ENCODE data around the gene ARHGAP26.
"Not testable (repeated sequence)": the region's sequence is repeated elsewhere in the genome, so short reads cannot be mapped to it uniquely, and the experiment has no call there.

Gene ARHGAP26

GRCh38 chr5:142970440-142971030, 200.4 kb downstream of the ARHGAP26 start:
- DNase-seq, result no peak

- DNase-seq, result no peak
These were observed 201.3 kb downstream of the ARHGAP26 start for GRCh38 chr5:142971303-142972013.

GRCh38 chr5:142972064-142972570, 201.9 kb downstream of the ARHGAP26 start:
- DNase-seq, result no peak

DNA sequence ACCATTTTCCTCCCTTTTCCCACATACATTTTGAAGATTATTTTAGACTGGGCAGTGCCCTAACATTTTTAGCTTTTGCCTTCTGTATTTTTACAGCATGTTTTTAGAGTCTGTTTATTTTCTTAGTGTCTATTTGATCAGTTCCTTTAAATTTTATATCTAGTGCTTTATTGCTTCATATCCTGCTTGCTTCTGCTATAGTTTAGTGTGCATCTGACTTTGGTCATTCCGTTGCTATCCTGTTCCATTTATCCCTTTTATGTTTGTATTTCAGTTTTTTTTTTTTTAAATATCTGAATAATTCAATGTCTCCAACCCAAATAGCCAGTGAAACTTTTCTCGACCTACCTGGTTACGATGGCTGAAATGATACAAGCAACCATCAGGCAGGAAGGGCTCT, 203.8 kb downstream of the ARHGAP26 start:
- DNase-seq, result no peak

DNA sequence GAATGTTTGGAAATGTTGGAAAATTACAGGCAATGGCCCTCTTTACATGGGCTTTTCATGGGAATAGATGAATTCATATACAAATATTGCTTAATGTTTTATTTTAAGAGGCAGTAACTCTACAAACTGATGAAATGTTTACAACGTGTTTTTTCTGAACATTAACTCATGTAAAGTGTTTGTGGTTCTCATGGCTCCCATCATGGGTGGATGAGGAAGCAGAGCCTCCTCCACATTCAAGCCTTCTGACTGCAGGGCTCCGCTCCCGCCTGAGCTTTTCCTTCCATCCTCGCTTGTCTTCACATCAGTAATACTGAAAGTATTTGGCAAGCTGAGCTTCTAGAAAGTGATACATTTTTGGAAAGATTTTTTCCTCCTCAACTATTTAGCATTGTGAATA, 204.2 kb downstream of the ARHGAP26 start:
- DNase-seq, result no peak

DNA sequence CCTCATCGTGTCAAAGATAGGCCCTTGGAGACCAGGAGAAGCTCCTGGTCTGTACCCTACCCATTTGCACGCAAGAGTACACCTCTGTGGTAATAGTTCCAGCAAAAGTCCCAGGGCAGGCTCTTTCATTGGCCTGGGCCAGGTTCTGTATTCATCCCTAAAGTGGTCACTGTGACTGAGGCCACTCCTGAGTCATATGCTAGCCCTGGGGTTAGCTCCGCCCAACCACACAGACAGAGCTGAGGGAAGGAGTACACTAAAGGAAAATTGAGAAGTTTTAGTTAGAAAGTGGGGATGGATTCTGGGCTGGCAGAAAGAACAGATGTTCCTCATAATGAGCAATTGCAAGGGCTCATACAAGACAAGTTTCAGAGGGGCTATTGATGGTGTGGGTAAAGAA, 206.7 kb downstream of the ARHGAP26 start:
- DNase-seq, result no peak

GRCh38 chr5:142977363-142978051, 207.3 kb downstream of the ARHGAP26 start:
- peak; percentile 67 for DNase-seq

DNA sequence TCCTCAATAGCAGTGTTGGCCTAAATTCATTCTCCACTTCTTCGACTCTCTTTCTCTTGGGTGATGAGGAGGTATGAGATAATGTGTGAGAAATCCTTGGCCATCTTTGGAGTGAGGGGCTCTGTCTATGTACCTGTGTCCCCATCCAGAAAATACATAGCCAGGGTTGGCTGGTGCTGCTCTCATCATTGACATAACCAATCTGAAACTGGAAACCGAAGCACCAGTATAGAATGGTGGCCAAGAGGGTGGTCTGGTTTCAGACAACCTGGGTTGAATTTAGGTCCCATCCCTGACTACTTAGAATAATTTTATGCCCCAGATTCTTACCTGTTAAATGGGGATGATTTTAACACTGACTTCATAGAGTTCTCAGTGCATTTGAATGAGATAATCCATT, 208.1 kb downstream of the ARHGAP26 start:
- no peak for DNase-seq

DNA sequence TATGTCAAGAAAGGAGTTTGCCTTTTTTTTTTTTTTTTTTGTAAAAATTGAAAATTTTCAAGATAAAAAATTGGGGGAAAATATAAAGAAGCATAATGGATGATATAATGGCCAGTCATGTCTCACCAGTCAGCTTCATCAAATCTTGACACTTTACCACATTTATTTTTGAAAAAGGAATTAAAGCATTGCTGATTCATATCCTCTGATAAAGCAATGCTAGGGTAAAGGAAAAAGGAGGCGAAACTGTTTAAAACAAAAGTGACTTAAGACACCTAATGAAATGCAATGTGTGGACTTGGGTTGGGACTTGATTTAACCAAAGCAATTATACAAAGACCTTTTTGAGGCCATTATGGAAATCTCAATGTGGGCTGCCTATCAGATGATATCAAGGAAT, 208.5 kb downstream of the ARHGAP26 start:
- no peak for DNase-seq

DNA sequence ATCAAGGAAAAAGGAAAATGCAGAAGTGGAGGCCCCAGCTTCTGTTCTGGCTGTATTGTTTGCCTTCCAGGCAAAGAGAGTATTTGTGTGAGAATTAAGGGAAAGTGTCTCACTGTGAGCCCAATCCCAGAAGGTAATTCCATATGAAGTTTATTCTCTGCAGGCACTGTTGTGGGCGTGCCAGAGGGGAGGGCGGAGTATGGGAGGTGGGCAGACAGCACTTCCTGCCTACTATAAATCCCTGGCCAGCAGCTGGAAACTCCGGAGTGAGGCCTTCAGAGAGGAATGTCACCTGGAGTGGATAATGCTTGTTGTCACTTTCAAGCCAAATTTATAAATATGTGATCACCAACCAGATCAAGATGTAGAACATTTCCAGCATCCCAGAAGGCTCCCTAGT, 209.5 kb downstream of the ARHGAP26 start:
- DNase-seq, result no peak

DNA sequence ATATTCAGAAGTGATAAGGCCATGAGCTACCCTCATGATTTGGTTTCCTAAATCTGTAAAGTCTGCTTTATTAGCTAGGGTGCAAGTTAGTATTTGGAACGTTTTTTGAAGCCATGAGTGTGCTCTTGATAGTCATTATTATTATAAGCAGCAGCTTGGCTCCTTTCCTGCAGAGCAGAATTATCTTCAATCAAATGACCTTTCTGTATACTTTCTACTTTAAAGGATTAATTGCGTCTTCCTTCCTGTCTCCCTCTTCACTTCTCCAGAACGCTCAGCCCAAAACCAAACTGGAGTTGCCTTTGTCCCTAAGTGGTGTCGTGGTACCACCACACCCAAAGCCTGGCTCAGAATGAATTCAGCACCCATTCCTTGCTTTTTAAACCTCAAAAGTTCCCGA, 211.3 kb downstream of the ARHGAP26 start:
- DNase-seq, result no peak

- DNase-seq, result no peak
These were observed 212.0 kb downstream of the ARHGAP26 start for GRCh38 chr5:142981886-142982820.

DNA sequence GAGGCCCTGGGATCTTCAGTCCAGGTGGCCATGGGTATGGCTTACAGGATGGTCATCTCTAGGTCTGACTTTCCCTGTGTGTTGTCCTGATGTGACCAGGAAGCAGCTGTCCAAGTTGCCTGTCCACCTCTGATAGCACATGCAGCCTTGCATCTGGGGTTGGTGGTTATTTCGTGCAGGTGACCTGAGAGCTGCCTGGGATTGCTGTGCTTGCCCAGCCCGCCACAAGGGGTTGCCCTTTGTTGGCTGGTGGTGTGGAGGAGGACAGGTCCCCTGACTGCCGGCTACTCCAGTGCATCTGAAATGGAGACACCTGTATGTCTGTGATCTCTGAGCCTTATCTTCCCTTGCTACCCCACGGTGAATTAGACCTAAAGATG, 212.6 kb downstream of the ARHGAP26 start:
- no peak for DNase-seq

DNA sequence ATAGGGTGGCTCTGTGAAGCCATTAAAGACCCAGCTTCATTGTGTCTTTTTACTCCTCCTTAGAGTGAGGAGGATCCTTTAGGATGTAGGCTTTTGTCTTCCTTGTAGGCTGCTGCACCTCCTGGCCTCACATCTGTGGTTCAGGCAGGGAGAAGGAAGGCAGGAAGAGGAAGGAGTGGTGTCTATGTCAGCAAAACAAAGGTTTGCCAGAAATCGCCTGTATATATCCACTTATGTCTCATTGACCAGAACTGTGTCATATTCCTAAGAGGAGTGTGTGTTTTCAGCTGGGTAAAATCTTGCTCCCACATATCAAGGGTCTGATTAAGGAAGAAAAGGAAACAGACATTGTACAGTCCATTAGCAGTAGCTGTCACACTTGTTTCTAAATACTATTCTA, 213.8 kb downstream of the ARHGAP26 start:
- DNase-seq, result no peak

DNA sequence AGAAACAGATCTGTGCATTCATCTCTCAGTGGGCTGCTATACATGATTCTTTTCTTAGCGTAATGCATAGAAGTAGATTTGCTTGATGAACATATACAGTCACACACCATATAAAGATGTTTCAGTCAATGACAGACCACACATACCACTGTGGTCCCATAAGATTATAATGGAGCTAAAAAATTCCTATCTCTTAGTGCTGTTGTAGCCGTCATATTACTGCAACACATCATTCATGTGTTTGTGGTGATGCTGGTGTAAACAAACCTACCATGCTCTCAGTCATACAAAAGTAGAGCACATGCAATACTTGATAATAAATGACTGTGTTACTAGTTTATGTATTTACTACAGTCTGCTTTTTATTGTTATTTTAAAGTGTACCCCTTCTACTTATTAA, 214.3 kb downstream of the ARHGAP26 start:
- no peak for DNase-seq

- not testable (repeated sequence) for DNase-seq
These were observed 219.1 kb downstream of the ARHGAP26 start for GRCh38 chr5:142989270-142989669.

DNA sequence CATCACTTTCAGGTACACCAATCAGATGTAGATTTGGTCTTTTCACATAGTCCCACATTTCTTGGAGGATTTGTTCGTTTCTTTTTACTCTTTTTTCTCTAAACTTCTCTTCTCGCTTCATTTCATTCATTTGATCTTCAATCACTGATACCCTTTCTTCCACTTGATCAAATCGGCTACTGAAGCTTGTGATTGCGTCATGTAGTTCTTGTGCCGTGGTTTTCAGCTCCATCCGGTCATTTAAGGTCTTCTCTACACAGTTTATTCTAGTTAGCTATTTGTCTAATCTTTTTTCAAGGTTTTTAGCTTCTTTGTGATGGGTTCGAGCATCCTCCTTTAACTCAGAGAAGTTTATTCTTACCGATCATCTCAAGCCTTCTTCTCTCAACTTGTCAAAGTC, 219.9 kb downstream of the ARHGAP26 start:
- not testable (repeated sequence) for DNase-seq

DNA sequence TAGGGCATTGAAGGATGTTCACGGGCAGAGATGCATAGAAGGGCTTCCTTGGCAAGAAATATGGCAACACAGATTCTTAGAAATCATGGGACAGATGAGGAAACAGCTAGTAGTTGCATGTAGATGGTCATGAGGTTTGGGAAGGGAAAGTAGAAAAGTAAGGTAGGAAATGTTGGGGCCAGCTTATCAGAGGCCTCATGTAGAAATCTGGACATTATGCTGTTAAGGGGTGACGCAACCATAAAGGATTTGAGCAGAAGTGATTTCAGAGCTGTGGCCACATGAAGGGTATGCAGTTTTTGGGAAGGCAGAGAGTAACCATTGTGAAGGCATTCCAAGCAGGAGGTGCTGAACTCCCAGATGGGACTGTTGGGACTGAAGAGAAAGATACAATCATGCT, 224.0 kb downstream of the ARHGAP26 start:
- no peak for DNase-seq

- not testable (repeated sequence) for DNase-seq
These were observed 225.4 kb downstream of the ARHGAP26 start for GRCh38 chr5:142995621-142996020.

- DNase-seq, result no peak
These were observed 227.4 kb downstream of the ARHGAP26 start for GRCh38 chr5:142997591-142997990.

DNA sequence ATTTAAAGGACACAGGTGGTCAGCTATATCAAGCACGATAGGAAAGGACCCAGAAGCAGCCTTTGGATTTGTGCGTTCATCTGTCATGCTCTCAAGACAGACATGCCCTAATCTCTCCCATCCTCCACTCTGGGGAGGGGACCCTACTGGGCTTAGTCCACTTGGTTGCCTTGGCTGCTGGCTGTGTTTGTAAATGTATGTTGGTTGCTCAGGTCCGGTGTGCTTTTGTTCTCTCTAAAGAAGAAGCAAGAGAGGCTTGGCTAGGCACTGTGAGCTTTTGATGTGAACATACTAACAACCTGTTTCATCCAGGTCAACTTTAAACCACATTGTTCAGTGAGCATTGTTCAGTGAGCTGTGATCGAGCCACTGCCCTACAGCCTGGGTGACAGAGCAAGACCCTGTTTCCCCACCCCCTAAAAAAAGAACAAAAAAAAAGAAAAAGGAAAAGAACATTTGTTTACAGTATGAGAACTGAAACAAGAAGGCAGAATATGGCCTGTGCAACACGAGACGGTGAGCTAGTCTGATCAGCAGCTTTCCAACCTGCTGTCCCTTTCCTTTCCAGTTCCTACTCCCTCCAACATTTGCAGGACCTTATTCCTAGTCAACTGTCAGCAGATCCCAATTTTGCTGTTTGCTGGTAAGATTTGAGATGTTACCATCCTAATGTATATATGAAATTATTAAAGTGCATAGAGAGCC, 228.3 kb downstream of the ARHGAP26 start:
- DNase-seq, result no peak

GRCh38 chr5:143000551-143000950, 230.4 kb downstream of the ARHGAP26 start:
- DNase-seq, result not testable (repeated sequence)
